NCI-H748 (cell line): ENCODE measurements around the gene CARNS1.

Source experiments
- DNase-seq: peaks from one replicate; lab custom pipeline; 2025; ENCODE audit not compliant: unreplicated experiment; lab: John Stamatoyannopoulos, UW

The CARNS1 gene

GRCh38 chr11:67415501-67416304, at the start of gene CARNS1:
Gene CARNS1 (plus strand): TSS chr11:67415678. CDS start chr11:67416200, 522 bp downstream.
- peak; percentile 44 for DNase-seq

- no peak for DNase-seq
Measured at GRCh38 chr11:67365736-67366444, 49.6 kb upstream of the CARNS1 start.

GRCh38 chr11:67366546-67366945, 48.9 kb upstream of the CARNS1 start:
- no peak for DNase-seq

- no peak for DNase-seq
Measured at GRCh38 chr11:67366961-67367760, 48.3 kb upstream of the CARNS1 start.

- DNase-seq, result no peak
Measured at GRCh38 chr11:67367761-67368227, 47.7 kb upstream of the CARNS1 start.

- DNase-seq, result no peak
Measured at GRCh38 chr11:67368621-67369020, 46.9 kb upstream of the CARNS1 start.

GRCh38 chr11:67369275-67369674, 46.2 kb upstream of the CARNS1 start:
- no peak for DNase-seq

GRCh38 chr11:67369801-67370284, 45.6 kb upstream of the CARNS1 start:
- no peak for DNase-seq

- no peak for DNase-seq
Measured at GRCh38 chr11:67370351-67371076, 45.0 kb upstream of the CARNS1 start.

- DNase-seq, result no peak
Measured at GRCh38 chr11:67371189-67371910, 44.1 kb upstream of the CARNS1 start.

- DNase-seq, result no peak
Measured at GRCh38 chr11:67371911-67372320, 43.6 kb upstream of the CARNS1 start.

- DNase-seq, result peak; percentile 46
Measured at GRCh38 chr11:67372321-67372992, 43.0 kb upstream of the CARNS1 start.

GRCh38 chr11:67372993-67373647, 42.4 kb upstream of the CARNS1 start, which contains the start of gene CLCF1:
Gene CLCF1 (minus strand): TSS chr11:67373598. CDS start chr11:67373539, 59 bp downstream.
- DNase-seq, result peak; percentile 53

GRCh38 chr11:67373648-67374570, 41.6 kb upstream of the CARNS1 start:
- peak; percentile 44 for DNase-seq

- DNase-seq, result no peak
Measured at GRCh38 chr11:67374571-67375281, 40.8 kb upstream of the CARNS1 start.

GRCh38 chr11:67375320-67376055, 40.0 kb upstream of the CARNS1 start:
- DNase-seq, result no peak
